Aorta (tissue), 5 donors: ENCODE results near the gene MAP2K3. TPM values are rescaled to one million over a fixed set of nuclear protein-coding genes. Genes with fewer than 3 reads are reported as not detected.

Source experiments
- ATAC-seq: fragments of 200-7000 bp; cut with Tn5 transposase; one replicate; pipeline ENCODE4 v1.9.1; 2022; ENCODE audit warnings: moderate library complexity; ENCODE audit not compliant: low FRiP score
- DNase-seq, 2 donors: peaks; one replicate each; pipeline ENCODE4 v3.0.0-alpha.2; 2020
- H3K27ac ChIP-seq, 2 donors: one replicate each; pipeline ENCODE4 v1.5.1; 2013; ENCODE audit warnings: low read length in 2 of 2, mild to moderate bottlenecking in 2 of 2, moderate library complexity in 2 of 2, control low read depth in 1 of 2, inconsistent platforms in 1 of 2, low read depth in 1 of 2
- H3K27me3 ChIP-seq, 2 donors: one replicate each; pipeline ENCODE4 v1.6.1; 2013; ENCODE audit warnings: control low read depth in 1 of 2, low read length in 1 of 2, mild to moderate bottlenecking in 1 of 2, moderate library complexity in 1 of 2; ENCODE audit not compliant: insufficient read depth in 2 of 2, control insufficient read depth in 1 of 2
- H3K36me3 ChIP-seq, 2 donors: one replicate each; pipeline ENCODE4 v1.6.1; 2013; ENCODE audit warnings: control low read depth in 1 of 2, low read length in 1 of 2, mild to moderate bottlenecking in 1 of 2; ENCODE audit not compliant: insufficient read depth in 2 of 2, control insufficient read depth in 1 of 2
- H3K4me1 ChIP-seq, 2 donors: one replicate each; pipeline ENCODE4 v1.6.1; 2013; ENCODE audit warnings: low read length in 2 of 2, control low read depth in 1 of 2, mild to moderate bottlenecking in 1 of 2, moderate library complexity in 1 of 2; ENCODE audit not compliant: insufficient read depth in 2 of 2, control insufficient read depth in 1 of 2
- H3K4me3 ChIP-seq, 2 donors: one replicate each; pipeline ENCODE4 v1.5.1; 2013; ENCODE audit warnings: low read length in 2 of 2, control low read depth in 1 of 2, mild to moderate bottlenecking in 1 of 2
- H3K9me3 ChIP-seq: one replicate; pipeline ENCODE4 v1.6.1; 2013; ENCODE audit warnings: mild to moderate bottlenecking, low read length; ENCODE audit not compliant: control insufficient read depth
- WGBS, 2 donors: extraction: QIAGEN DNeasy Blood & Tissue Kit; methylation state at CpG; one replicate each; pipeline ENCODE4 v1.1.7; 2013; 5-methylcytosine and 5-hydroxymethylcytosine counted together
- intact Hi-C, 2 donors: fragments of 100-400 bp; cut with DNase I; formaldehyde crosslinking; loops; one replicate each; pipeline versions ENCODE4 v1.14.2 to v1.15.0; 2022
- polyA plus RNA-seq, 2 donors: library from polyadenylated mRNA; stranded (reverse); fragments of 200-250 nt; gene quantifications; one replicate each; pipeline ENCODE4 v1.2.3, GENCODE V29; 2013
- total RNA-seq, 2 donors: library from RNA; stranded (reverse); fragmentation: NEBNext Ultra II Directional; extraction: Animal tissue kit (Norgen Biotek cat#: 25700); gene quantifications; one replicate each; pipeline ENCODE4 v1.2.1, GENCODE V29; 2021
- donor health status: healthy with polysubstance abuse.
- donor health status: Bipolar disorder and iron deficiency.
- donor health status: DM: no; HTN: no; CAD: no.
- donor health status: DM: no; HTN: no; CAD: no.
- donor health status: DM: yes; HTN: yes; CAD: no.

Gene MAP2K3
- total and polyA plus RNA-seq, 4 donors: 21.8 to 82.6 (median 50.1) TPM

DNA sequence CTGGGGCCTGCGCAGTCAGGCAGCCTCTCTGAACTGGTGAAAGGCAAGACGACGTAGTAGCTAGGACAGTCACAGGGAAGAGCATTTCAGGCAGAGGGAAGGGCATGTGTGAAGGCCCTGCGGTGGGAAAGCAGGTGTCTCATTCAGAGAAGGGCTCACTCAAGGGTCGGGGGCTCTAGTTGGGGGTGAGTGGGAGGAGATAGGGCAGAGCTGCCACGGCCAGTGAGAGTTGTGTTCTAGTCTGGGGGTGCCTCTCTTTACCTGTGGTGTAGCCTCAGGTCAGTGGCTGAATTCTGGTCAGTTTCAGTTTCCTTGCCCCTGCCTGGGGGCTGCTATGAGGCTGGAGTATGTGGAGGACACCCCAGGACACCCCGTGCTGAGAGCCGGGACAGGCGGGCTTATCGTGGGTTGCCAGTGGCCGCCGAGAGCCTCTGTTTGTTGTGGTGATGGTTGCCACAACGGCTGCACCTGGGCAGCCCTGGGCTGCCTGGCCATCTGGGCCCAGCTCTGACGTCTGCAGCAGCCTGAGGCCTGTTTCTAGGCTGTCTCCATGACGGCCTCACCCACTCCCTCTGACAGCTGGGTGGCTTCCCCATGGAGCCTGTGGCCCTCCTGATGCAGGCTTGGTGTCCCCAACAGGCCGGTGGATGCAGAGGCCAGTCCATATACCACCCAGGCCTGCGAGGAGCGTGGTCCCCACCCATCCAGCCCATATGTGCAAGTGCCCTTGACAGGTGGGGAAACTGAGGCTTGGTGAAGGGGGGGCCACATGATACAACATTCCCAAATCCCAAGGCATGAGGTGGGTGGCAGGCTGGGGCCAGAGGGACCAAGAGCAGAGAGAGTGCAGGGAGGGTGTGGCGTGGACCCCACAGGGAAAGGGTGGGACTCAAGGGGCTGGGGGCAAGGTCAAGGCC lies 10.8 kb downstream of the MAP2K3 start:
- Histone ChIP-seq H3K36me3 (no peaks in the 10 kb centered on the region), H3K4me1 (no peaks in the 10 kb centered on the region), H3K9me3 (no peaks in the 10 kb centered on the region), H3K27ac (no peak overlapping the region), H3K27me3 (no peaks in the 10 kb centered on the region), H3K4me3 (no peak overlapping the region)
- ATAC-seq: no peak
- DNase-seq: no peak
- intact Hi-C loops: no loop called here
- 75% methylated on average over 19 of the region's 19 CpGs for WGBS, 2 donors

DNA sequence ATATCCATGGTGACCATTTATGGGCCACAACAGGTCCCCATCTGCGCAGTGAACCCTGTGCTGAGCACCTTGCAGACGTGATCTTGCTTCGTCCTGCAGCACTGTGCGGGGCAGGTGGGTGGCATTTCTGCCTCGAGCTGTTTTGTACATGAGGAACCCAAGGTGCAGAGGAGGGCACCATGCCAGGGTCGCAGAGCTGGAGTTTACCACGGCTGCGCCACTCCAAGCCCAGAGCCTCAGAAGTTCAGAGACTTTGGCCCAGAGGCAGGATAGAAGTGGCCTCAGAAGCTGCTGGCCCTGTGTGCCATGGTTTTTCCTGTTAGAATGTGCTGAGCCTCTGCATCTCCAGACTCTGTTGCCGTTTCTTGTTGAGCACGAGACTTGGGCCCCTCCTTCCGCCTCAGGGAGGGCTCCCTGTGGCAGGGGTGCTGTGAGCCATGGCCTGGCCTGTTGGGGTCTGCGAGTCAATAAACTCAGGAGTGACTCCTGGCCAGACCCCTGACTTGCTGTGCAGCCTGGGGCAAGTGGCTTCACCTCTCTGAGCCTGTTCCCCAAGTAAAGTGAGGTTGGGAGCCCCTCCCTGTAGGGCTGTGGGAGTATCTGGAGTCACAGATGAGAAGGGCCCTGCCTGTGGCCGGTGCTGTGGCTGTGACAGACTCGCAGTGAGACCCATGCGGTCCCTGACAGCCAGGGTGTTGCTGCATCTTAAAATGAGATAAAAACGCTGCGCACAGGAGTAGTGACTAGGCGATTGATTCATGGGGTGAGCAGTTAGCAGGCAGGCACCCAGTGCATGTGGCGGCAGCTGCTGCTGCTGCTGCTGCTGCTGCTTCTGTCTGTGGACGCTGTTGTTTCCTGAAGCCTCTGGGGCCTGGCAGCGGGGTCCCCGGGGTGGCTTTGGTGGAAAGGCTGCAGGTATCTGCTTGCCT lies 11.8 kb downstream of the MAP2K3 start:
- Histone ChIP-seq H3K4me1 (no peaks in the 10 kb centered on the region), H3K4me3 (no peak overlapping the region), H3K9me3 (no peaks in the 10 kb centered on the region), H3K36me3 (peaks cover 0 to 2% of the 10 kb centered on the region in 2 donors), H3K27ac (no peak overlapping the region), H3K27me3 (no peaks in the 10 kb centered on the region)
- ATAC-seq (no peak), DNase-seq (no peak)
- 69 to 71% methylated on average over 22 of the region's 22 CpGs for WGBS, 2 donors
- intact Hi-C loops: no loop called here

DNA sequence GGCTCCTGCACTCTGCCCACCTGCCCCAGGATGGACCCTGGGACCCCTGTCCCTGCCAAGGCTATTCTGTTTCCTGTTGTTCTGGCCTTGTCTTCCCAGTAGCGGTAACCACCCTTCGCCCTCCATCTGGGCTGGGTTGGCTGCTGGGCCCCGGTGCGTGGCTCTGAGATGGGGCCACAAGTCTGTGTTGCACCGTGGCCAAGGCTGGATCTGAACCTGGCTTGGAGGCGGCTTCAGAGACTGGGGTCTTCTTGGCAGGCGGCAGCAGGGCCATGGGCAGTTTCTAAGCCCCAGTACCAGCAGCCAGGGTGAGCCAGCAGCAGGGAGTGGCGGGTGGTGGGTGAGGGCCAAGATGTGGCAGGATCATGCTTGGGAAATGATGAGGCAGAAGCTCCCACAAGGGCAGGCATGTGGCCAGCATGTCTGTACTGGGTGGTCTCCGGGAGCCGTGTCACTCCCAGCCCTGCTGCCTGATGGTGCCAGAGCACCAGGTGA lies 12.6 kb downstream of the MAP2K3 start:
- H3K9me3 ChIP-seq: no peaks in the 10 kb centered on the region
- no peak overlapping the region for H3K4me3 ChIP-seq
- ATAC-seq (no peak), DNase-seq (no peak)
- peaks cover 0 to 2% of the 10 kb centered on the region in 2 donors for H3K36me3 ChIP-seq
- no peaks in the 10 kb centered on the region for H3K27me3 ChIP-seq
- H3K4me1 ChIP-seq: no peaks in the 10 kb centered on the region
- intact Hi-C loops: no loop called here
- H3K27ac ChIP-seq: no peak overlapping the region
- 69 to 71% methylated on average over 10 of the region's 10 CpGs for WGBS, 2 donors

DNA sequence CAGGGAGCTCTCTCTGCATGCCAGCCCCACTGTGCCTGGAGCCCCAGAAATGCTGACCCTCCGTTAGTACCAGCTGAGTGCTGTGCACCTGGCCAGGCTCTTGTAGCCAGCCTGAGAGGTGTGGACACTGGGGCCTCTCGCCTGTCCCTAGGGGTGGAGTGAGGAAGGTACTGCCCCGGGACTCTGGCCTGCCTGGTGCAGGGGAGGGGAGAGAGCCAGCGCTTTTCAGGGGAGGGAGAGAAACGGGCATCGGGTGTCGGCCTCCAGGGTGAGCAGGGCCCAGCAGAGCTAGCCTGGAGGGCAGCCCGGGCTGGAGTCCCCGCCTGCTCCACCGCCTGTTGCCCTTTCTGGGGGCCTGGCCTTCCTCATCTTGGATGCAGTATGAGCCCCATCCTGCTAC lies 13.1 kb downstream of the MAP2K3 start:
- DNase-seq: no peak

DNA sequence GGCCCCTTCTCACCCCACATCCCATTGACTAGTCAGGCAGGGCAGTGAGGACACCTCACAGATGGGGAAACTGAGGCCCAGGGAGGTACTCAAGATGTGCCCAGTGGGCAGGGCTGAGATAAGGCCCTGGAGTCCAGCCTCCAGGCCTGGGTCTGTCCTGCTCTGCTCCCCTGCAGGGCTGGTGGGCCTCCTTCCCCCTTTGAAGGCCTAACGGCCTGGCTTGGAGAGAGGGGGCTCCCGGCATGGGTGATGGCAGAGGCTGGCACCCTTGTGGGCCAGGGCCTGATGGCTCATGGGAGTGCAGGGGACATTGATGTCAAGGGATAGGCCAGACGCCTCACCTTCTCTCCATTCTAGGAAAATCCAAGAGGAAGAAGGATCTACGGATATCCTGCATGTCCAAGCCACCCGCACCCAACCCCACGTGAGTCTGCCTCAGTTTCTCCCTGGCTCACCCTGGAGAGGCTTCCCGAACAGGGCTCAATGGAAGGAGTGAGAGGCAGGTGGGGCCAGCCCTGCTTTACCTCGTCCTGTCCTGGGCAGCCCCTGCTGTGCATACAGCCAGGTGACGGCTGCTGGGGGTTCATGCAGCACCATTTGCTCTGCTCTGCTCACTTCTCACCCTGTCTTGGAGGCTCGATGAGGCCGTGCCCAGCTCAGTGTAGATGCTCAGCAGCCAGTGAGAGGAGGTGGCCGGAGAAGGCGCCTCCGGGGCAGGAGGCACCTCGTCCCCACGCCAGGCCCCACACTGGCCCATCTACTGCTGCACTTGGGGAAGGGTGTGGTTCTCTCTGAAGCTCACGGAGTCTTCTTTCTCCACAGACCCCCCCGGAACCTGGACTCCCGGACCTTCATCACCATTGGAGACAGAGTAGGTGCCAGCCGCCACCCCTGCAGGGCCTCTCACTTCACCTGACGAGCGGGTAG lies 13.8 kb downstream of the MAP2K3 start:
- ATAC-seq (no peak), DNase-seq (no peak)
- no peaks in the 10 kb centered on the region for H3K9me3 ChIP-seq
- no peaks in the 10 kb centered on the region for H3K27me3 ChIP-seq
- no peaks in the 10 kb centered on the region for H3K4me1 ChIP-seq
- WGBS, 2 donors: 72 to 76% methylated on average over 22 of the region's 22 CpGs
- no peak overlapping the region for H3K27ac ChIP-seq
- H3K4me3 ChIP-seq: no peak overlapping the region
- H3K36me3 ChIP-seq: peaks cover 0 to 2% of the 10 kb centered on the region in 2 donors
- intact Hi-C loops: no loop called here

More for the DNA sequence above, 13.1 kb downstream of the MAP2K3 start:
- Histone ChIP-seq H3K27me3 (no peaks in the 10 kb centered on the region), H3K4me3 (no peak overlapping the region), H3K4me1 (no peaks in the 10 kb centered on the region), H3K36me3 (peaks cover 0 to 2% of the 10 kb centered on the region in 2 donors), H3K27ac (no peak overlapping the region), H3K9me3 (no peaks in the 10 kb centered on the region)
- intact Hi-C loops: no loop called here
- WGBS, 2 donors: 46 to 57% methylated on average over 10 of the region's 10 CpGs
- no peak for ATAC-seq

DNA sequence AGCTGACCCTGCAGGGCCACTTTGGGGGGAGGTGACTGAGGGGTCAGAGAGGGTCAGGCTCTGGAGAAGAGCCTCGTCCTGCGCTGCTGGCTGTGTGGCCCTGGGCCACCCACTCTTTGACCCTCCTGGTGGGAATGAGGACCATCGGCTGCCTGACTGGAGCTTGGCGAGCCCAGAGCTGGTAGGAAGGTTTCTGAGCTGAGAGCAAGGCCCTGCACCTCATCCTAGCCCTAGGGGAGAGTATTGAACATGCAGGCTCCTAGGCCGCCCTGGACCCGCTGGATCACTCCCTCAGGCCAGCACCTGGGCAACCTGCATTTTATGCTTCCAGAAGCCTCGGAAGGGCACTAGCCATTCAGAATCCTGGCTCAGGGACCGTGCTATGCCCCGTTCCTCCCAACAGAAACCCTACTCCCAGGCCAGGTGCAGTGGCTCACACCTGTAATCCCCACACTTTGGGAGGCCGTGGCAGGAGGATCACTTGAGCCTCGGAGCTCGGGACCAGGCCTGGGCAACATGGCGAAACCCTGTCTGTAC lies 14.5 kb downstream of the MAP2K3 start:
- H3K36me3 ChIP-seq: peaks cover 0 to 2% of the 10 kb centered on the region in 2 donors
- no peaks in the 10 kb centered on the region for H3K4me1 ChIP-seq
- no peaks in the 10 kb centered on the region for H3K9me3 ChIP-seq
- ATAC-seq (no peak), DNase-seq (no peak)
- no peak overlapping the region for H3K27ac ChIP-seq
- intact Hi-C loops: no loop called here
- 56 to 72% methylated on average over 13 of the region's 13 CpGs for WGBS, 2 donors
- H3K4me3 ChIP-seq: no peak overlapping the region
- no peaks in the 10 kb centered on the region for H3K27me3 ChIP-seq

DNA sequence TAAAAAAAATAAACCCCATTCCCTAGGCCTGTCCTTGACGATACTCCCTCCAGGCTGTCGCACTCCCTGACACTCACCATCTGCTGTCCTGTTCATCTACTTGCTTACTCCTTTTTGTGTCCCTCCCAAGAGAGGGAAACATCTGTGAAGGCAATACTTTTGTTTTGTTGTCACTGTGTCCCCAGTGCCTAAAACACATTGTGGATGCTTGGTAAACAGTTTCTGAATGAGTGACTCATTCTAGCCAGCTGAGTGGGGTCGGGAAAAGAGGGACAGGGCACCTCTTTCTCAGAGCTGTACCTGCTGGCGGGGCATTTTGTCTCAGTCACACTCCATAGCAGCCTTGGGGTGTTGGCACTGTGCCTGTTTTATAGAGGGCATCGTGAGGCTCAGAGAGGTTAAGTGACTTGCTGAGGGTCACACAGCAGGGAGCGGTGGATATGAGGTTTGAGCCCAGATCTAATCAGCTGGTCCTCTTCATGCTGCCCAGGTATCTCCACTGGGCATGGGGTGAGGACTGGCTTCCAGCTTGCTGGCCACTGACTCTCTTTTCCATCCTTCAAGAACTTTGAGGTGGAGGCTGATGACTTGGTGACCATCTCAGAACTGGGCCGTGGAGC lies 15.6 kb downstream of the MAP2K3 start:
- intact Hi-C loops: loop anchor here in 1 of 2 donors (5.0 kb wide), 1 partner anchor 467 kb away; no protein-coding TSS in a partner anchor
- Histone ChIP-seq H3K27ac (no peak overlapping the region), H3K27me3 (no peaks in the 10 kb centered on the region), H3K36me3 (peaks cover 0 to 2% of the 10 kb centered on the region in 2 donors), H3K4me3 (no peak overlapping the region), H3K9me3 (no peaks in the 10 kb centered on the region), H3K4me1 (no peaks in the 10 kb centered on the region)
- 60 to 64% methylated on average over 7 of the region's 7 CpGs for WGBS, 2 donors
- no peak for ATAC-seq
- no peak for DNase-seq
